ENCODE measurements around the gene UGT1A4. TPM values are rescaled to one million over a fixed set of nuclear protein-coding genes. Genes with fewer than 3 reads are reported as not detected.

UGT1A4 gene
- polyA plus RNA-seq, 4 donors: not detected

GRCh38 chr2:233779722-233780121 is 61.2 kb downstream of the UGT1A4 start:
- DNase-seq (ENCODE audit: low read depth in 4 of 4, low spot score in 3 of 4): no peak

DNA sequence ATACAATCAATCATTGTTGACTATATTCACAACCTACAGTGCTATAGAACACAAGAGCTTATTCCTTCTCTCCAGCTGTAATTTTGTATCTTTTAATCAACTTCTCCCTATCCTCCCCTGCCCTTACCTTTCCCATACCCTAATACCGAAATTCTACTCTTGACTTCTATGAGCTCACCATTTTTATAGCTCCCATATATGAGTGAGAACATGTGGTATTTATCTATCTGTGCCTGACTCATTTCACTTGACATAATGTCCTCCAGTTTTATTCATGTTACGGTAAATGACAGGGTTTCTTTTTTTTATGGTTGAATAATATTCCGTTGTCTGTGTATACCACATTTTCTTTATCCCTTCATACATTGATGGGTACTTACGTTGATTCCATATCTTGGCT is 62.2 kb downstream of the UGT1A4 start:
- DNase-seq (ENCODE audit: low read depth in 4 of 4, low spot score in 3 of 4): no peak

- DNase-seq (ENCODE audit: low read depth in 4 of 4, low spot score in 3 of 4): no peak
Measured at GRCh38 chr2:233789554-233789953, 71.0 kb downstream of the UGT1A4 start.

DNA sequence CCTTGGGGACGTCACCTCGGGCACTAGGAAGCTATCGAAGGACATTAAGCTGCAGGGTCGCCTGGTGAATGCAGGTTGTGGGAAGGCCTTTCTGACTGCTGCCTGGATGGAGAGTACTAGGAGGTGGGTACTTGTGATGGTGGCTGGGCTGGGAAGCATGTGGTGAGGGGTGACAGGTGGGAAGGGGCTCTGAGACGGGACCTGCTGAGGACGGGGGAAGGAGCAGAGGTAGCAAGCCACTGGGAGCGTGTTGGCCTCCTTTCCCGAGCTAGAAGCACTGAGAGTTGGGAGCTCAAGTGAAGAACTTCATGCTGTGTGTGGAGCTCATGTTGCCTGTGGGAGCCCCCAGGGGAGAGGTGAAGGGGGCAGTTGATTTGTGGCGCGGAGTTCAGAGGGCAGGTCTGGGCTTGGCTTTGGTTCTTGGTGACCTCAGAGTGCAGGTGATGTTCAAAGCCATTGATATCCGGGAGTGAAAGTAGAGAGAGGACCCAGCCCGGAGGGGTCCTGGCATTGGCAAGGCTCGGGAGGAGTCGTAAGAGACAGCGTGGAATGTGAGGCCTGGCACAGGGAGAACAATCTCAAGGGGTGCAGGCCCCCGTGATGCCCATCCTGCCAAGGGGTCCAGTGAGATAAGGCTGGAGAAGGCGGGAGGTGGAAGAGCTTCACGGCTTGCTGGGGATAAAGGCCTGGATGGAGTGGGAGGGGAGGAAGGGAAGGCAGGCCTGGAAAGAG is 72.8 kb downstream of the UGT1A4 start:
- no peak for DNase-seq (ENCODE audit: low read depth in 4 of 4, low spot score in 3 of 4)

GRCh38 chr2:233791883-233792329 is 73.4 kb downstream of the UGT1A4 start:
- DNase-seq (ENCODE audit: low read depth in 4 of 4, low spot score in 3 of 4): no peak

DNA sequence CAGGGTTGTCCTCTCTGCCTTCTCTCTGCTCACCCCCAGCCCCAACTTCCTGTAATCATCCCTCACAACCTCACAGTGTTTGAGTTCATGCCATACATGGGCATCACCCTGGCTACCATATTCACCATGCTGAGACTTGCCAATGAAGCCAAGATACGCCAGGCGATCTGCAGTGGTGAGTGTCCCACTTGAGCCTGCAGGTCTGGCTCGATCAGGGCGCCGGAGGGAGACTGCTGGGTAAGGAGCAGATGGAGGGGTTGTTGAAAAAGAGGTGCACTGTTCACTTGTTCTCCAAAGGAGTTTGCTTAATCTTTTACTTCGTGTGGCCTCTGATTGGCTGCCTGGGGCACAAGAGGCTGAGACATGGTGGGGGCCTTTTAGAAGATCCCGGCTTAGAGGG is 74.2 kb downstream of the UGT1A4 start:
- no peak for DNase-seq (ENCODE audit: low read depth in 4 of 4, low spot score in 3 of 4)

- DNase-seq (ENCODE audit: low read depth in 4 of 4, low spot score in 3 of 4): no peak
Measured at GRCh38 chr2:233793465-233794127, 75.1 kb downstream of the UGT1A4 start.

GRCh38 chr2:233794128-233794658 is 75.7 kb downstream of the UGT1A4 start:
- no peak for DNase-seq (ENCODE audit: low read depth in 4 of 4, low spot score in 3 of 4)

GRCh38 chr2:233795735-233796171 is 77.2 kb downstream of the UGT1A4 start:
- no peak for DNase-seq (ENCODE audit: low read depth in 4 of 4, low spot score in 3 of 4)

DNA sequence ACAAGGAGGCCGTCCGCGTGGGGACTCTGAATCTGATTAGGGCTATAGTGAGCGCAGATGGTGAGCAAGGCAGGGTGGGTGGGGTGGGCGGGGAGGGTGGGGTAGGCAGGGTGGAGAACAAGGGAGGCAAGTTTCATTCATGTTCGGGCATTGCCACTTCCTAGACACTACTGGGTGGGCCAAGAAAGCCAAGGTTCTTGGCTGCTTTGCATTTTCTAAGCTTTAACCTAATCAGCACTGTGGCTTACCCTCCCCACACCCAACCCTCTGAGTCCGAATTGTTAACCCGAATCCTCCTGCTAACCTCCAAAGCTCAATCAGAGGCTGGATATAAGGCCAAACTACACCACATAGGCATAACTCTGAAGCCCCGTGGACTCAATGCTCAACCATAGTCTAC is 77.7 kb downstream of the UGT1A4 start:
- no peak for DNase-seq (ENCODE audit: low read depth in 4 of 4, low spot score in 3 of 4)

GRCh38 chr2:233798335-233799086 is 80.0 kb downstream of the UGT1A4 start:
- no peak for DNase-seq (ENCODE audit: low read depth in 4 of 4, low spot score in 3 of 4)

GRCh38 chr2:233799087-233799665 is 80.6 kb downstream of the UGT1A4 start:
- no peak for DNase-seq (ENCODE audit: low read depth in 4 of 4, low spot score in 3 of 4)

DNA sequence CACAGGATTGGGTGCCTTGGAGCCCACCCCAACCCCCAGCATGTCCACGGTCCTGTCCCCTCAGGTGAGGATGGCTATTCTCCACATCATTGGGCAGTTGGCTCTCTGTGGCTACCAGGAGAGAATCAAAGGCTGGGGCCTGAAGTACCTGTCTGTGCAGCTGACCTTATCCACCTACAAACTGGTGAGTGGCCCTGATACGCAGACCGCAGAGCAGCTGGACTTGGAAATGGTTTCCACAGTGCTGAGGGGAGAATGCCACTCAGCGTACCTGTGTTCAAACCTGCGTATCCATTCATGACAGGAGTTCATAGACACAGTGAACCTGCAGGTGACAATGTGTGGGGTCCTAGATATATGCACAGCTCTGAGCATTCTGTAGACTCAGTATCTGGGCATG is 81.2 kb downstream of the UGT1A4 start:
- no peak for DNase-seq (ENCODE audit: low read depth in 4 of 4, low spot score in 3 of 4)

- DNase-seq (ENCODE audit: low read depth in 4 of 4, low spot score in 3 of 4): no peak
Measured at GRCh38 chr2:233800208-233800607, 81.7 kb downstream of the UGT1A4 start.

- no peak for DNase-seq (ENCODE audit: low read depth in 4 of 4, low spot score in 3 of 4)
Measured at GRCh38 chr2:233801357-233802131, 83.0 kb downstream of the UGT1A4 start.

- no peak for DNase-seq (ENCODE audit: low read depth in 4 of 4, low spot score in 3 of 4)
Measured at GRCh38 chr2:233802132-233802815, 83.7 kb downstream of the UGT1A4 start.

- no peak for DNase-seq (ENCODE audit: low read depth in 4 of 4, low spot score in 3 of 4)
Measured at GRCh38 chr2:233803292-233803911, 84.9 kb downstream of the UGT1A4 start.

- DNase-seq (ENCODE audit: low read depth in 4 of 4, low spot score in 3 of 4): no peak
Measured at GRCh38 chr2:233803994-233804393, 85.5 kb downstream of the UGT1A4 start.

GRCh38 chr2:233807215-233807865 is 88.8 kb downstream of the UGT1A4 start:
- DNase-seq (ENCODE audit: low read depth in 4 of 4, low spot score in 3 of 4): no peak

All from left renal pelvis (tissue), 4 donors.